B cell (primary cell): ENCODE measurements around the gene FAM3A. TPM values are rescaled to one million over a fixed set of nuclear protein-coding genes. Genes with fewer than 3 reads are reported as not detected.

Experiments
- ATAC-seq: fragments of 200-7000 bp; cut with Tn5 transposase; one replicate; pipeline ENCODE4 v1.10.0; 2021; ENCODE audit warnings: low read depth, mild to moderate bottlenecking, moderate number of reproducible peaks, moderate library complexity
- CTCF ChIA-PET: fragments of 350-600 bp; sonication (Branson Sonifier 250); formaldehyde crosslinking; loops from one replicate; lab custom pipeline; 2021; ENCODE audit warnings: antibody characterized with exemption, inconsistent platforms; lab: Charles Lee
- POLR2A ChIA-PET: fragments of 350-600 bp; sonication (Branson Sonifier 250); formaldehyde crosslinking; loops from one replicate; lab custom pipeline; 2021; ENCODE audit warnings: antibody characterized with exemption; lab: Charles Lee
- DNase-seq: peaks from one replicate; pipeline ENCODE4 v3.0.0; 2013
- H2AFZ ChIP-seq: 2 replicates; pipeline ENCODE4 v1.6.1; 2012; ENCODE audit warnings: mild to moderate bottlenecking, low read depth, low read length; ENCODE audit not compliant: insufficient read depth, poor library complexity, severe bottlenecking
- H3K27ac ChIP-seq, 2 donors: 1 replicate in 1 of 2; 2 replicates in 1 of 2; pipeline ENCODE4 v1.5.1; 2012 to 2013; ENCODE audit warnings: low read length in 2 of 2, mild to moderate bottlenecking in 2 of 2, moderate library complexity in 1 of 2
- H3K27me3 ChIP-seq, 4 experiments: fragments of 200-600 bp in 1 of 4; sonication (generic) in 1 of 4; replicated peaks in 1 of 4; 1 replicate in 2 of 4; 2 replicates in 2 of 4; pipeline versions ENCODE4 v1.6.1 to v1.7.0; 2013 to 2016; ENCODE audit warnings: low read length in 3 of 4, mild to moderate bottlenecking in 2 of 4, mixed read lengths in 1 of 4, moderate library complexity in 1 of 4; ENCODE audit not compliant: insufficient read depth in 4 of 4, control insufficient read depth in 3 of 4; ENCODE audit errors: control extremely low read depth in 1 of 4
- H3K36me3 ChIP-seq, 2 experiments: replicated peaks in 1 of 2; 1 replicate in 1 of 2; 2 replicates in 1 of 2; pipeline versions ENCODE4 v1.6.1 to v1.7.1; 2013; ENCODE audit warnings: low read length in 1 of 2; ENCODE audit not compliant: insufficient read depth in 2 of 2, control insufficient read depth in 1 of 2; ENCODE audit errors: control extremely low read depth in 1 of 2, extremely low read depth in 1 of 2
- H3K4me1 ChIP-seq, 2 donors: fragments of 200-600 bp in 1 of 2; sonication (generic) in 1 of 2; 1 replicate in 1 of 2; 2 replicates in 1 of 2; pipeline versions ENCODE4 v1.5.1 to v1.6.1; 2013 to 2017; ENCODE audit warnings: low read length in 2 of 2; ENCODE audit not compliant: control insufficient read depth in 2 of 2, insufficient read depth in 2 of 2
- H3K4me2 ChIP-seq: replicated peaks from 2 replicates; pipeline ENCODE3; 2012; ENCODE audit warnings: mild to moderate bottlenecking, low read depth, low read length; ENCODE audit not compliant: poor library complexity, severe bottlenecking
- H3K4me3 ChIP-seq, 5 experiments: fragments of 200-600 bp in 1 of 5; sonication (generic) in 1 of 5; 1 replicate in 3 of 5; 2 replicates in 2 of 5; pipeline versions ENCODE4 v1.5.1 to v1.7.0; 2011 to 2016; ENCODE audit warnings: low read length in 4 of 5, mild to moderate bottlenecking in 4 of 5, low read depth in 2 of 5, control low read depth in 1 of 5, moderate library complexity in 1 of 5; ENCODE audit not compliant: insufficient read depth in 1 of 5; ENCODE audit errors: control extremely low read depth in 1 of 5, extremely low read depth in 1 of 5
- H3K79me2 ChIP-seq: fragments of 200-600 bp; sonication (generic); one replicate; pipeline ENCODE4 v1.6.0; 2016; ENCODE audit warnings: low read length; ENCODE audit not compliant: control insufficient read depth, insufficient read depth
- H3K9ac ChIP-seq: fragments of 200-600 bp; sonication (generic); 2 replicates; pipeline ENCODE4 v1.6.1; 2017; ENCODE audit warnings: mild to moderate bottlenecking, low read length, moderate library complexity
- H3K9me3 ChIP-seq, 3 donors: one replicate each; pipeline versions ENCODE4 v1.6.1 to v1.7.1; 2013; ENCODE audit warnings: low read length in 2 of 3; ENCODE audit not compliant: control insufficient read depth in 2 of 3, insufficient read depth in 1 of 3; ENCODE audit errors: control extremely low read depth in 1 of 3
- H4K20me1 ChIP-seq: 2 replicates; pipeline ENCODE4 v1.6.0; 2012; ENCODE audit warnings: mild to moderate bottlenecking, low read length; ENCODE audit not compliant: insufficient read depth, control insufficient read depth, poor library complexity, severe bottlenecking
- H3K27ac Mint-ChIP-seq: one replicate; pipeline ENCODE4 v1.8.0; 2021; ENCODE audit warnings: mixed read lengths
- H3K27me3 Mint-ChIP-seq: one replicate; pipeline ENCODE4 v1.8.0; 2021; ENCODE audit warnings: mixed read lengths
- H3K4me1 Mint-ChIP-seq: one replicate; pipeline ENCODE4 v1.8.0; 2021; ENCODE audit warnings: mixed read lengths
- H3K4me3 Mint-ChIP-seq: one replicate; pipeline ENCODE4 v1.8.0; 2021; ENCODE audit warnings: mixed read lengths
- H3K9me3 Mint-ChIP-seq: one replicate; pipeline ENCODE4 v1.8.0; 2022; ENCODE audit warnings: mixed read lengths; ENCODE audit not compliant: insufficient read depth
- CTCF ChIP-seq: fragments of 200-600 bp; IDR thresholded peaks from one replicate; pipeline ENCODE4 v1.8.0; 2022; ENCODE audit warnings: antibody characterized with exemption, mild to moderate bottlenecking
- EZH2 ChIP-seq: IDR thresholded peaks from 2 replicates; pipeline ENCODE4 v1.6.1; 2012; ENCODE audit warnings: borderline replicate concordance, low read depth, mild to moderate bottlenecking, moderate library complexity, low read length; ENCODE audit not compliant: insufficient read depth, poor library complexity, severe bottlenecking
- WGBS: methylation state at CpG from one replicate; pipeline ENCODE4 v1.1.5; 2013; ENCODE audit warnings: missing lambda C conversion rate; ENCODE audit not compliant: insufficient coverage; 5-methylcytosine and 5-hydroxymethylcytosine counted together
- intact Hi-C: fragments of 100-400 bp; cut with micrococcal nuclease; formaldehyde crosslinking; loops from one replicate; pipeline ENCODE4 v1.10.0; 2022
- polyA plus RNA-seq: library from polyadenylated mRNA; depleted of rRNA; stranded (reverse); fragments of >200 nt; gene quantifications from 2 replicates; pipeline ENCODE4 v1.2.3, GENCODE V29; 2012
- total RNA-seq, 2 donors: library from RNA; stranded (reverse); fragments of 120-200 nt in 1 of 2; gene quantifications; 1 replicate in 1 of 2; 2 replicates in 1 of 2; pipeline versions ENCODE4 v1.2.3 to v1.2.4, GENCODE V29; 2013 to 2022

The FAM3A gene
- total and polyA plus RNA-seq, 2 donors (not counting 1 experiment from before 2014, with no cell fraction given): 39.6 to 59.4 TPM

GRCh38 chrX:154534526-154535322, 18.7 kb upstream of the FAM3A start:
- peaks cover 4 to 8% of the 10 kb centered on the region in 2 donors for H3K4me1 ChIP-seq
- no peaks in the 10 kb centered on the region for H3K27me3 ChIP-seq
- H3K27ac ChIP-seq: peak overlapping the region; percentile 44 to 61
- DNase-seq: peak; percentile 88
- CTCF ChIA-PET: interaction anchor here (0.8 to 5.7 kb wide), 4 partner anchors 9 to 587 kb away, joined by 3 to 45 read pairs (median 10); partner anchors contain the start of genes FLNA and RPL10
- peaks cover 9% of the 10 kb centered on the region for H3K79me2 ChIP-seq
- POLR2A ChIA-PET: interaction anchor here (0.9 to 3.0 kb wide), 3 partner anchors 76 to 160 kb away, joined by 3 to 11 read pairs (median 3); partner anchors contain the start of gene RPL10
- peaks cover 0 to 18% of the 10 kb centered on the region in 2 experiments for H3K36me3 ChIP-seq
- peaks cover 5% of the 10 kb centered on the region for H3K4me1 Mint-ChIP-seq
- no peak overlapping the region for H2AFZ ChIP-seq
- ATAC-seq: peak; percentile 99
- H3K27ac Mint-ChIP-seq: peak overlapping the region; percentile 74
- no peaks in the 10 kb centered on the region for H3K27me3 Mint-ChIP-seq
- intact Hi-C loops: loop anchor here (1.0 kb wide), 1 partner anchor 160 kb away; the partner anchor contains the start of gene FLNA
- WGBS: 37% methylated on average over 26 of the region's 34 CpGs
- no peaks in the 10 kb centered on the region for H3K9me3 Mint-ChIP-seq
- H3K9me3 ChIP-seq: no peaks in the 10 kb centered on the region
- peak overlapping the region; percentile 55 for H3K4me2 ChIP-seq
- no peak for TF ChIP-seq EZH2
- TF ChIP-seq CTCF: peak; percentile 86
- no peak overlapping the region for H3K4me3 ChIP-seq
- no peak overlapping the region for H3K9ac ChIP-seq
- no peak overlapping the region for H3K4me3 Mint-ChIP-seq
- H4K20me1 ChIP-seq: no peaks in the 10 kb centered on the region

GRCh38 chrX:154532690-154533089, 16.7 kb upstream of the FAM3A start:
- no peak for DNase-seq
- Histone ChIP-seq H3K4me3 (no peak overlapping the region), H3K4me1 (peaks cover 4 to 10% of the 10 kb centered on the region in 2 donors), H3K4me2 (no peak overlapping the region), H3K9me3 (no peaks in the 10 kb centered on the region), H3K79me2 (peaks cover 9% of the 10 kb centered on the region), H3K27me3 (no peaks in the 10 kb centered on the region), H3K9ac (no peak overlapping the region), H2AFZ (no peak overlapping the region), H3K36me3 (peaks cover 0 to 18% of the 10 kb centered on the region in 2 experiments), H4K20me1 (no peaks in the 10 kb centered on the region), H3K27ac (no peak overlapping the region)
- no peaks in the 10 kb centered on the region for H3K9me3 Mint-ChIP-seq
- H3K27ac Mint-ChIP-seq: peak overlapping the region; percentile 15
- H3K27me3 Mint-ChIP-seq: no peaks in the 10 kb centered on the region
- ChIA-PET POLR2A (interaction anchor here (3.0 kb wide), 1 partner anchor 134 kb away, joined by 11 read pairs; the partner anchor contains the start of gene RPL10), CTCF (interaction anchor here (0.7 to 5.7 kb wide), 4 partner anchors 14 to 519 kb away, joined by 3 to 45 read pairs (median 10); partner anchors contain the start of genes FLNA and RPL10)
- intact Hi-C loops: no loop called here
- no peak overlapping the region for H3K4me3 Mint-ChIP-seq
- H3K4me1 Mint-ChIP-seq: peaks cover 5% of the 10 kb centered on the region
- TF ChIP-seq EZH2: no peak
- no peak for TF ChIP-seq CTCF
- ATAC-seq: no peak
- 97% methylated on average over 21 of the region's 23 CpGs for WGBS
